Fibroblast of villous mesenchyme (primary cell): ENCODE data around the gene ICAM3. TPM values are rescaled to one million over a fixed set of nuclear protein-coding genes. Genes with fewer than 3 reads are reported as not detected.
"Not testable (repeated sequence)": the region's sequence is repeated elsewhere in the genome, so short reads cannot be mapped to it uniquely, and the experiment has no call there.

Experiments used
- DNase-seq: peaks from one replicate; pipeline ENCODE4 v3.0.0-alpha.2; 2010; ENCODE audit warnings: low read depth
- H3K4me3 ChIP-seq: 2 replicates; pipeline ENCODE4 v1.5.1; 2011; ENCODE audit warnings: low read depth, mild to moderate bottlenecking, low read length
- total RNA-seq: library from RNA; depleted of rRNA; stranded (reverse); fragments of >200 nt; gene quantifications from 2 replicates; pipeline ENCODE4 v1.2.3, GENCODE V29; 2012
- TF ChIP-seq, protein P1 (sequence below): IDR thresholded peaks from 2 replicates; pipeline ENCODE4 v1.5.1; 2012; ENCODE audit warnings: low read depth, mild to moderate bottlenecking, low read length; ENCODE audit not compliant: insufficient read depth

ICAM3 gene
- total RNA-seq, 1 donor: 4.3 TPM

DNA sequence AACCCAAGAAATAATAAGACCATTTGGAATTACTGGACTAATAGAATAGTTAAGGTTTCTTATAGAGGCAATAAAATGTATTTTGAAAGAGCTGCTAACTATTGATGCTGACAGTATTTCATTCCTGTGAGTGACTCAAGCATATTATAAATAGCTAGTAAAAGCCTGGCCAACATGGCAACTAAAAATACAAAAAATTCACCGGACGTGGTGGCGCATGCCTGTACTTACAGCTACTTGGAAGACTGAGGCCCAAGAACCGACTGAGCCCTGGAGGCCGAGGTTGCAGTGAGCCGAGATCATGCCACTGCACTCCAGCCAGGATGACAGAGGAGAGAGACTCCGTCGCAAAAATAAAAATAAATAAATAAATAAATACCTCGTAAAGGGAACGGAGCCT, 5.4 kb upstream of the ICAM3 start:
- no peak for DNase-seq
- no peak overlapping the region for H3K4me3 ChIP-seq
- TF ChIP-seq, protein P1, sequence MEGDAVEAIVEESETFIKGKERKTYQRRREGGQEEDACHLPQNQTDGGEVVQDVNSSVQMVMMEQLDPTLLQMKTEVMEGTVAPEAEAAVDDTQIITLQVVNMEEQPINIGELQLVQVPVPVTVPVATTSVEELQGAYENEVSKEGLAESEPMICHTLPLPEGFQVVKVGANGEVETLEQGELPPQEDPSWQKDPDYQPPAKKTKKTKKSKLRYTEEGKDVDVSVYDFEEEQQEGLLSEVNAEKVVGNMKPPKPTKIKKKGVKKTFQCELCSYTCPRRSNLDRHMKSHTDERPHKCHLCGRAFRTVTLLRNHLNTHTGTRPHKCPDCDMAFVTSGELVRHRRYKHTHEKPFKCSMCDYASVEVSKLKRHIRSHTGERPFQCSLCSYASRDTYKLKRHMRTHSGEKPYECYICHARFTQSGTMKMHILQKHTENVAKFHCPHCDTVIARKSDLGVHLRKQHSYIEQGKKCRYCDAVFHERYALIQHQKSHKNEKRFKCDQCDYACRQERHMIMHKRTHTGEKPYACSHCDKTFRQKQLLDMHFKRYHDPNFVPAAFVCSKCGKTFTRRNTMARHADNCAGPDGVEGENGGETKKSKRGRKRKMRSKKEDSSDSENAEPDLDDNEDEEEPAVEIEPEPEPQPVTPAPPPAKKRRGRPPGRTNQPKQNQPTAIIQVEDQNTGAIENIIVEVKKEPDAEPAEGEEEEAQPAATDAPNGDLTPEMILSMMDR: no peak

DNA sequence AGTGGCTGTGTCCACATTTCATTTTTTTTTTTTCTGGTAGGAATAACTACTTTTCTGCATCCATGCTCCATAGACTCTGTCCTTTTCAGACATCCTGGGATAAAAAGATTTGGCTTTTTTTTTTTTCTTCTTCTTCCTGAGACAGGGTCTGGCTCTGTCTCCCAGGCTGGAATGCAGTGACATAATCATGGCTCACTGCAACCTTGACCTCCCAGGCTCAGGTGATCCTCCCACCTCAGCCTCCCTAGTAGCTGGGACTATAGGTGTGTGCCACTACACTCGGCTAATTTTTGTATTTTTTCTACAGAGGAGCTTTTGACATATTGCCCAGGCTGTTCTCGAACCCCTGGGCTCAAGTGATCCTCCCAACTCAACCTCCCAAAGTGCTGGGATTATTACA, 4.1 kb upstream of the ICAM3 start:
- H3K4me3 ChIP-seq: no peak overlapping the region
- TF ChIP-seq, protein P1: no peak
- DNase-seq: no peak

DNA sequence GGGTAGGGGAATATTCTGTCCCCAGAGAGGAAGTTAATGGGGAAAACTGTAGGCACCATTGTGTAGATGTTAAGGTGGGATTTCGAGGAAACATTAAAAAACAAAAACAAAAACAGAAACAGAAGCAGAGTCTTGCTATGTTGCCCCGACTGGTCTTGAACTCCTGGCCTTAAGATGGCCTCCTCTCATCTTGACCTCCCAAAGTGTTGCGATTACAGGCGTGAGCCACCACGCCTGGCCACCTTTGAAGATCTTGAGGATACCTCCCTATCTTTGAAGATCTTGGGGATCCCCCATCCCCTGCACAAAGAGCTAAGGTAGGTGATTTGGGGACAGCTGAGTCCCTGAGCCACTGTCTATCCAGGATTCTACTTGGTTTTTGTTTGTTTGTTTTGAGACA, 553 bp upstream of the ICAM3 start:
- no peak for DNase-seq
- H3K4me3 ChIP-seq: no peak overlapping the region
- TF ChIP-seq, protein P1: no peak

DNA sequence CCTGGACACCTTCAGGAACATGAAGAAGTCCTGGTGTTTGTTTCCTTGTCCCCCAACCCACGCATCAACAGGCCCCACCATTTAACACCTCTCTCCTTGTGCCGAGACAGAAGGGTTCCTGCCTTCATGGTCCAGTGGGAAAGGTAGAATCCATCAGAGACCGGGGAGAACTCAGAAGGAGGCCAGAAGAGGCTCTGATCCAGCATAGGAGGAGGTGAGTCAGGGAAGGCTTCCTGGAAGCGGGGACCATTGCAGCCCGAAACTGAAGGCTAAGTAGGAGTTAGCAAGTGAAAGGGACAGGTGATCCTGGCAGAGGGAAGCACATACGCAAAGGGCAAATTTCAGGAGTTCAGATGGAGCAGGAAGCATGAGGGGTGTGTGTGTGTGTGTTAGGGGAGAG, 484 bp downstream of the ICAM3 start:
- no peak overlapping the region for H3K4me3 ChIP-seq
- TF ChIP-seq, protein P1: no peak
- no peak for DNase-seq

DNA sequence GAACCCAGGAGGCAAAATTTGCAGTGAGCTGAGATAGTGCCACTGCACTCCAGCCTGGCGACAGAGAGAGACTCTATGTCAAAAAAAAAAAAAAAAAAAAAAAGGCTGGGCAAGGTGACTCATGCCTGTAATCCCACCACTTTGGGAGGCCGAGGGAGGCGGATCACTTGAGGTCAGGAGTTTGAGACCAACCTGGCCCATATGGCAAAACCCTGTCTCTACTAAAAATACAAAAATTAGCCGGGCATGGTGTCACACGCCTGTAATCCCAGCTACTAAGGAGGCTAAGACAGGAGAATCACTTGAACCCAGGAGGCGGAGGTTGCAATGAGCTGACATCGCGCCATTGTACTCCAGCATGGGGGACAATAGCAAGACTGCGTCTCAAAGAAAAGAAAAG, 2.7 kb downstream of the ICAM3 start:
- not testable (repeated sequence) for H3K4me3 ChIP-seq, DNase-seq

DNA sequence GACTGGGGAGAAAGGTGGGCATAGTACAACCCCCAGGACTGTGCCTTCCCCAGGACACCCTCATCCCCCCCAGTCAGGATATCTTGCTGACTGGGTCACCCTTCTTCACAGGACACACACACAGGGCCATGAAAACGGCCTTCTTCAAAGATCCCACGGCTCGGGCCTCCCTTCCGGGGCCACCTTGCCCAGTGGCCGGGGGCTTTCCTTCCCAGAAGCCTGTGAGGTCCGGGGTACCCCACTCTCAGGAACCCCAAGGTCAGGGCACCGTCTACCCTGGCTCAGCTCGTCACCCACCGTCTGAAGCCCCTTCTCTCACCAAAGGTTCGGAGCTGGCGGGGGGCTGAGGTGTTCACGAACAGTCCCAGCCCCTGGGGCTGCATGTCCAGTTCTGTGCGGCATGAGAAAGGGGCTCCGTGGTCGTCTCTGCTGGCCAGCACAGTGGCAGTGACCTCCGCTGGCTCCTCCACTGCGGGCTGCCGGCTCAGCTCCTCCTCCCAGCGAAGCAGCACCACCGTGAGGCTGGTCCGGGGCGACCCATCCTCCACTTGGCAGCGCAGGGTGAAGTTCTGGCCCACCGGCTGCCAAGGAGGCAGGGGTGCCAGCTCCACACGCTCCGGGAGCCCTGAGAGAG, 4.0 kb downstream of the ICAM3 start:
- H3K4me3 ChIP-seq: peak overlapping the region; percentile 91
- no peak for DNase-seq
- TF ChIP-seq, protein P1: no peak

DNA sequence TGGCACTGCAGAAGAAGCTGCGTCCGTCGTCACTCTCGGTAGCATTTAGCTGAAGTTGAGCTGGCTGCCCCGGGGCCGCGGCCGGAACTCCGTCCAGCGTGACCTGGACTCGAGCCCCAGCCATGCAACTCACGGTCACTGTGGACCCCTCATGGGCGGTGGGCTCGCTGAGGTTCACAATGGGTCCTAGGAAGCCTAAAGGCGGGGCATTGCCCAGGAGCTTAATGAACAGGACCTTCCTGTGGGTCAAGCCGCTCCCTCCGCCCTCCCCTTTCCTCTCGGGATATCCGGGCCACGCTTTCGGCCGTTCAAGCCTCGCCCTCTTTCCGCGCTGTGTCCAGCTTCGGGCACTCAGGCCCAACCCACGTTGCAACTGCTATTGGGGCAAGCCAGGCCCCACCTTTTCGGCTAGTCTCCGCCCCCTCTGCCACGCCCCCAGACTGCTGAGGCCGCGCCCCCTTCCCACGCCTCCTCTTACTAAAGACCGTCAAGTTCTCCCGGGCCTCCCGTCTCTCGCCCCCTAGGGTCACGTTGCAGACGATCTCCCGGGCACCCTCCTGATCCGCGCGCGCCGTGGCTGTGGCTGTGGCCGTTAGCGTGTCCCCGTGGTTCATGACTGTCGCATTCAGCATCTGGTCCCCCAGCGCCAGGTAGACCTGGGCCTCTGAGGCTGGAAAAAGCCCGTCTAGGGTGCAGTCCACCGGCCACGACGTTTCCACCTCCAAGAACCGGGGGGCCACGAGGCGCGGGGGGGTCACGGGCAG, 4.7 kb downstream of the ICAM3 start:
- H3K4me3 ChIP-seq: peak overlapping the region; percentile 91
- peak; percentile 98 for DNase-seq
- TF ChIP-seq, protein P1: peak; percentile 27
